Sigmoid colon (tissue), 7 donors: ENCODE results near the gene ELMOD2. TPM values are rescaled to one million over a fixed set of nuclear protein-coding genes. Genes with fewer than 3 reads are reported as not detected.

Source experiments
- DNase-seq: peaks from one replicate; pipeline ENCODE4 v3.0.0-alpha.2; 2019
- H3K27ac ChIP-seq, 4 donors: fragments of 200-600 bp; sonication (generic); one replicate each; pipeline ENCODE4 v1.5.1; 2016 to 2019; ENCODE audit warnings: mild to moderate bottlenecking in 1 of 4
- H3K27me3 ChIP-seq, 3 donors: fragments of 200-600 bp; sonication (generic); one replicate each; pipeline ENCODE4 v1.5.1; 2019; ENCODE audit warnings: mild to moderate bottlenecking in 1 of 3
- H3K36me3 ChIP-seq, 4 donors: fragments of 200-600 bp; sonication (generic); one replicate each; pipeline ENCODE4 v1.5.1; 2016 to 2019
- H3K4me1 ChIP-seq, 4 donors: fragments of 200-600 bp; sonication (generic); one replicate each; pipeline ENCODE4 v1.5.1; 2017 to 2019
- H3K4me3 ChIP-seq, 4 donors: fragments of 200-600 bp; sonication (generic); one replicate each; pipeline ENCODE4 v1.5.1; 2017 to 2019; ENCODE audit warnings: mild to moderate bottlenecking in 2 of 4, moderate library complexity in 1 of 4
- H3K9me3 ChIP-seq, 4 donors: fragments of 200-600 bp in 3 of 4; sonication (generic) in 3 of 4; one replicate each; pipeline versions ENCODE4 v1.5.1 to v1.6.1; 2013 to 2019
- EP300 ChIP-seq, 4 donors: sonication (generic); formaldehyde crosslinking; IDR thresholded peaks; one replicate each; pipeline ENCODE4 v1.6.1; 2017; ENCODE audit warnings: antibody characterized with exemption in 4 of 4
- POLR2A ChIP-seq, 2 donors: fragments of 450-650 bp; IDR thresholded peaks; one replicate each; pipeline ENCODE4 v1.6.1; 2016; ENCODE audit warnings: antibody characterized with exemption in 2 of 2, mild to moderate bottlenecking in 2 of 2, moderate library complexity in 2 of 2
- POLR2AphosphoS5 ChIP-seq, 4 donors: sonication (generic); formaldehyde crosslinking; IDR thresholded peaks; one replicate each; pipeline ENCODE4 v1.6.1; 2017; ENCODE audit warnings: antibody characterized with exemption in 4 of 4
- WGBS, 2 donors: extraction: QIAGEN DNeasy Blood & Tissue Kit; methylation state at CpG; one replicate each; pipeline ENCODE4 v1.1.7; 2013; 5-methylcytosine and 5-hydroxymethylcytosine counted together
- intact Hi-C: fragments of 100-400 bp; cut with DNase I; formaldehyde crosslinking; loops from one replicate; pipeline ENCODE4 v1.15.1; 2023
- polyA plus RNA-seq, 3 donors: library from polyadenylated mRNA; stranded (reverse); fragments of 200-250 nt; gene quantifications; one replicate each; pipeline ENCODE4 v1.2.3, GENCODE V29; 2013
- total RNA-seq, 4 donors: library from RNA; depleted of rRNA; stranded (reverse); fragments of >200 nt; gene quantifications; one replicate each; pipeline ENCODE4 v1.1.0, GENCODE V29; 2016
- TF ChIP-seq, protein P1 (sequence below), 4 experiments: fragments of 450-650 bp in 3 of 4; fragments of 200-600 bp in 1 of 4; IDR thresholded peaks; one replicate each; pipeline ENCODE4 v1.5.1; 2016 to 2019; ENCODE audit warnings: antibody characterized with exemption in 4 of 4, mild to moderate bottlenecking in 3 of 4, moderate library complexity in 2 of 4
- donor health status: healthy with polysubstance abuse.
- donor health status: Bipolar disorder and iron deficiency.
- donor health status: healthy.

The ELMOD2 gene, protein sequence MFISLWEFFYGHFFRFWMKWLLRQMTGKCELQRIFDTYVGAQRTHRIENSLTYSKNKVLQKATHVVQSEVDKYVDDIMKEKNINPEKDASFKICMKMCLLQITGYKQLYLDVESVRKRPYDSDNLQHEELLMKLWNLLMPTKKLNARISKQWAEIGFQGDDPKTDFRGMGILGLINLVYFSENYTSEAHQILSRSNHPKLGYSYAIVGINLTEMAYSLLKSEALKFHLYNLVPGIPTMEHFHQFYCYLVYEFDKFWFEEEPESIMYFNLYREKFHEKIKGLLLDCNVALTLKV
- total RNA-seq (10 to 100 TPM; 11.8 to 20.7 (median 19.6) TPM), polyA plus RNA-seq (1 to 10 TPM; 1.8 to 7.5 (median 3.2) TPM)

DNA sequence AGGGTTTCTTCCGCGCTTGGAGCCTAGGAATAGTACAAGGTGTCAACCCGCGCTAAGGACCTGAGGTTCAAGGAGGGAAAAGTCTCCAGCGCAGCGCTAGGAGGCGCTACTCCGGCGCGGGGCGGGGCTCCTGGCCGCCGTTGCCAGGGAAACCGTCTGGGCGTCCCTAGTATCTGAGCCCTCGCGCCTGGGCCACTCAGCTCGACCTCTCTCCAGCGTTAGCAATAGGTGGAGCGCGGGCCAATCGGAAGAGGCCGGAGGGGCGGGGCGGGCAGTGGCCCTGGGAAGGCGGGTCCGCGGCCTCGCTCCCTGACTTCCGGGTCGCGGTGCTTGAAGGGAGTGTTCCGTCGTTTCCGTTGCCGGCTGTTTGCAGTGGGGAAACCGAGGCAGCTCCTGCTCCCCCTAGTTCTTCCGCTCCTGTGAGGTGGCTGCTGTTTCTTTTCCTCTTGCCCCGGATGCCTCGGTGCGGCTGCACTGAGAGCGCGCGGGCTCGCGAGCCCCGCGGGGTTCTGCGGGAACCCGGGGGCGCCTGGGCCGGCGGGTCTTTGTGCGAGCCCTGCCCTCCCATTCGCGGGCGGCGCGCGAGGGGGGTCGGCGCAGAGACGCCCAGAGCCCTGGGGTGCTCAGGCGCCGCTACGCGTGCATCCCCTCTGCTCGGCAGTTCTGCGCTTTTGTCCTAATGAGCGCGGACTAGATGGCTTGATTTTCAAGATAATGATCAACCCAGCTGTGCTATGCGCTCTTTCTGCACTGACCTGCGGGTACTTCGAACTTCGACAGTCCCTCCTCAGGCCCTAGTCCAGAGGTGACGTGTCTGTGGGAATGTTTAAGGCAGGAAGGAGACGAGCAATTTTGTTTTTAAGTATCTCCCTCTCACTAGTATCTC is at the start of gene ELMOD2:
Gene ELMOD2 (plus strand): TSS at position 312 of the 886 bp plus-strand sequence. CDS start 1,261 bp downstream, outside the sequence.
- H3K9me3 ChIP-seq = no peaks in the 10 kb centered on the region
- TF ChIP-seq POLR2A (IDR thresholded peaks at IDR 0.05) (no peak), POLR2AphosphoS5 (IDR thresholded peaks at IDR 0.05) (peak in 3 of 4 donors; percentile 79 to 83 (median 80))
- TF ChIP-seq, protein P1, sequence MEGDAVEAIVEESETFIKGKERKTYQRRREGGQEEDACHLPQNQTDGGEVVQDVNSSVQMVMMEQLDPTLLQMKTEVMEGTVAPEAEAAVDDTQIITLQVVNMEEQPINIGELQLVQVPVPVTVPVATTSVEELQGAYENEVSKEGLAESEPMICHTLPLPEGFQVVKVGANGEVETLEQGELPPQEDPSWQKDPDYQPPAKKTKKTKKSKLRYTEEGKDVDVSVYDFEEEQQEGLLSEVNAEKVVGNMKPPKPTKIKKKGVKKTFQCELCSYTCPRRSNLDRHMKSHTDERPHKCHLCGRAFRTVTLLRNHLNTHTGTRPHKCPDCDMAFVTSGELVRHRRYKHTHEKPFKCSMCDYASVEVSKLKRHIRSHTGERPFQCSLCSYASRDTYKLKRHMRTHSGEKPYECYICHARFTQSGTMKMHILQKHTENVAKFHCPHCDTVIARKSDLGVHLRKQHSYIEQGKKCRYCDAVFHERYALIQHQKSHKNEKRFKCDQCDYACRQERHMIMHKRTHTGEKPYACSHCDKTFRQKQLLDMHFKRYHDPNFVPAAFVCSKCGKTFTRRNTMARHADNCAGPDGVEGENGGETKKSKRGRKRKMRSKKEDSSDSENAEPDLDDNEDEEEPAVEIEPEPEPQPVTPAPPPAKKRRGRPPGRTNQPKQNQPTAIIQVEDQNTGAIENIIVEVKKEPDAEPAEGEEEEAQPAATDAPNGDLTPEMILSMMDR (IDR thresholded peaks at IDR 0.05) = peak; percentile 73 to 82 (median 78)
- intact Hi-C loops = loop anchor here (5.0 kb wide), 3 partner anchors 152 to 613 kb away; partner anchors contain the start of gene SCOC
- WGBS, 2 donors = 0 to 1% methylated on average over 77 of the region's 77 CpGs
- H3K27ac ChIP-seq = peak within 1 kb of the TSS; percentile 88 to 92 (median 90)
- peak; percentile 99 for DNase-seq
- H3K27me3 ChIP-seq = no peaks in the 10 kb centered on the region
- H3K4me1 ChIP-seq = peaks cover 0 to 16% (median 13%) of the 10 kb centered on the region in 4 donors
- H3K4me3 ChIP-seq = peak within 1 kb of the TSS; percentile 84 to 95 (median 89)
- peaks cover 0 to 10% (median 2%) of the 10 kb centered on the region in 4 donors for H3K36me3 ChIP-seq

DNA sequence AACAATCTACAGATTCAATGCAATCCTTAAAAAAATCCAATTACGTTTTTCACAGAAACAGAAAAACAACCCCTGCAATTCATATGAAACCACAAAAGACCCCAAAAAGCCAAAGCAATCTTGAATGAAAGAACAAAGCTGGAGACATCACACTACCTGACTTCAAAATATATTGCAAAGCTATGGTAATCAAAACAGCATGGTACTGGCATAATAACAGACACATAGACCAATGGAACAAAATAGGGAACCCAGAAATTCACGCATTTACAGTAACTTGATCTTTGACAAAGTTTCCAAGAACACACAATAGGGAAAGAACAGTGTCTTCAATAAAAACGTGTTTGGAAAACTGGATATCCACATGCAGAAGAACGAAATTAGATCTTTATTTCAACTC is 40.5 kb upstream of the ELMOD2 start:
- H3K27me3 ChIP-seq = no peaks in the 10 kb centered on the region
- DNase-seq = no peak
- H3K4me1 ChIP-seq = no peaks in the 10 kb centered on the region
- no peak overlapping the region for H3K4me3 ChIP-seq
- H3K36me3 ChIP-seq = no peaks in the 10 kb centered on the region
- peaks cover 0 to 2% (median 0%) of the 10 kb centered on the region in 4 donors for H3K9me3 ChIP-seq
- no peak overlapping the region for H3K27ac ChIP-seq
- no peak for TF ChIP-seq EP300 (IDR thresholded peaks at IDR 0.05)
- TF ChIP-seq POLR2AphosphoS5 (IDR thresholded peaks at IDR 0.05) = no peak
- no peak for TF ChIP-seq POLR2A (IDR thresholded peaks at IDR 0.05)
- TF ChIP-seq, protein P1 (IDR thresholded peaks at IDR 0.05) = no peak
- 90 to 92% methylated on average over 4 of the region's 4 CpGs for WGBS, 2 donors
- intact Hi-C loops = no loop called here

DNA sequence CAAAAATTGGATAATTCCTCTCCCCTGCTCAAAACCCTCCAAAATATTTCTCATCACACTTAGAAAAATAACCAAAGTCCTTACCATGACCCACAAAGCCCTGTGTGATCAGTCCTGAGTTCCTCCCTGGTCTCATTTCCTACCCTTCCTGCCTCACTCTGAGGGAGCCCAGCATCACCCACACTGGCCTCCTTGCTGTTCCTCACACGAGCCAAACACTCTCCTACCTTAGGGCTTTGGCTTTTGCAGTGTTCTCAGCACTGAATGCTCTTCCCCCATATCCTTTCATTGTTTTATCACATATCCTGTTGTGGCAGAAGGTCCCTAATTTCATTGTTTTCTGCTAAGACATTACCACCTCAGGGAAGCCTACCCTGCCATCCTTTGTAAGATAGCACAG is 38.0 kb upstream of the ELMOD2 start:
- H3K36me3 ChIP-seq = no peaks in the 10 kb centered on the region
- no peak overlapping the region for H3K27ac ChIP-seq
- no peak for TF ChIP-seq EP300 (IDR thresholded peaks at IDR 0.05)
- TF ChIP-seq, protein P1 (IDR thresholded peaks at IDR 0.05) = no peak
- TF ChIP-seq POLR2A (IDR thresholded peaks at IDR 0.05) = no peak
- no peak for TF ChIP-seq POLR2AphosphoS5 (IDR thresholded peaks at IDR 0.05)
- intact Hi-C loops = no loop called here
- no peaks in the 10 kb centered on the region for H3K27me3 ChIP-seq
- peaks cover 0 to 2% (median 0%) of the 10 kb centered on the region in 4 donors for H3K9me3 ChIP-seq
- WGBS, 2 donors = 63 to 75% methylated on average over 1 of the region's 1 CpG
- H3K4me1 ChIP-seq = no peaks in the 10 kb centered on the region
- no peak overlapping the region for H3K4me3 ChIP-seq
- DNase-seq = no peak

DNA sequence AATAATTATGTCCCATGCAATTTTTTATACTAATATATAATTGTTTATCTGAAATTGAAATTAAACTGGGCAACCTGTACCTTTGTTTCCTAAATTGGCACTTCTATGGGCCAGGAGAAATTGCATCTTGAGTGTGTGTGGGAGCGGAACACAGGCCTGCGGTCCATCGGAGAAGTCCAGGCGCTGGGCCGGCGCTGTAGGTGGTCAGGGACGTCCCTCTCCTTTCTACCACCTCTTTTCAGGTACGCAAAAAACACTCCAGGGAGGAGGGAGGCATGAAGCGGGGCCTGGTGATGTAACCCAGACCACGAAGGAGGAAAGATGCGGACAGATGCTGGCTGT is 26.6 kb upstream of the ELMOD2 start:
- Histone ChIP-seq H3K36me3 (no peaks in the 10 kb centered on the region), H3K4me1 (peaks cover 0 to 8% (median 7%) of the 10 kb centered on the region in 4 donors), H3K27ac (no peak overlapping the region), H3K4me3 (peak overlapping the region in 1 of 4 donors; percentile 34), H3K9me3 (no peaks in the 10 kb centered on the region), H3K27me3 (peaks cover 9 to 38% (median 30%) of the 10 kb centered on the region in 3 donors)
- TF ChIP-seq POLR2A (IDR thresholded peaks at IDR 0.05) (no peak), POLR2AphosphoS5 (IDR thresholded peaks at IDR 0.05) (no peak), EP300 (IDR thresholded peaks at IDR 0.05) (no peak)
- TF ChIP-seq, protein P1 (IDR thresholded peaks at IDR 0.05) = no peak
- 85 to 88% methylated on average over 11 of the region's 11 CpGs for WGBS, 2 donors
- no peak for DNase-seq
- intact Hi-C loops = no loop called here
